HEK293T (cell line): Measurements from ENCODE around the gene MBOAT7.
"Not testable (repeated sequence)": the region's sequence is repeated elsewhere in the genome, so short reads cannot be mapped to it uniquely, and the experiment has no call there.

ENCODE experiments used
- CTCF ChIA-PET: fragments of 350-600 bp; formaldehyde crosslinking; extraction: SDS; loops from one replicate; lab custom pipeline; 2021; ENCODE audit warnings: antibody characterized with exemption, inconsistent platforms; lab: Yijun Ruan, JAX
- POLR2A ChIA-PET: fragments of 350-600 bp; formaldehyde crosslinking; extraction: SDS; loops from one replicate; lab custom pipeline; 2020; ENCODE audit warnings: antibody characterized with exemption, inconsistent platforms; lab: Yijun Ruan, JAX
- DNase-seq: peaks from one replicate; pipeline ENCODE4 v3.0.0; 2012; ENCODE audit warnings: mixed read lengths; ENCODE audit errors: extremely low spot score
- ARNT ChIP-seq: fragments of 450-650 bp; IDR thresholded peaks from 2 replicates; pipeline ENCODE4 v1.6.1; 2017; ENCODE audit warnings: mild to moderate bottlenecking
- BHLHE40 ChIP-seq: fragments of 450-650 bp; IDR thresholded peaks from 2 replicates; pipeline ENCODE4 v1.6.1; 2016; ENCODE audit warnings: mild to moderate bottlenecking, moderate library complexity, borderline replicate concordance
- CTBP1 ChIP-seq: fragments of 450-650 bp; IDR thresholded peaks from 2 replicates; pipeline ENCODE4 v1.6.1; 2016; ENCODE audit warnings: borderline replicate concordance
- ELF4 ChIP-seq: fragments of 450-650 bp; IDR thresholded peaks from 2 replicates; pipeline ENCODE4 v1.6.1; 2017; ENCODE audit warnings: antibody characterized with exemption
- FOXA1 ChIP-seq: fragments of 450-650 bp; IDR thresholded peaks from 2 replicates; pipeline ENCODE4 v1.6.1; 2016; ENCODE audit warnings: mild to moderate bottlenecking
- FOXK2 ChIP-seq: fragments of 450-650 bp; IDR thresholded peaks from 2 replicates; pipeline ENCODE4 v1.6.1; 2016; ENCODE audit warnings: mild to moderate bottlenecking
- FOXM1 ChIP-seq: fragments of 450-650 bp; IDR thresholded peaks from 2 replicates; pipeline ENCODE4 v1.6.1; 2017; ENCODE audit warnings: mild to moderate bottlenecking, borderline replicate concordance
- HDGF ChIP-seq: fragments of 450-650 bp; IDR thresholded peaks from 2 replicates; pipeline ENCODE4 v1.6.1; 2017; ENCODE audit warnings: antibody characterized with exemption, borderline replicate concordance
- L3MBTL2 ChIP-seq: fragments of 450-650 bp; conservative IDR thresholded peaks from 2 replicates; pipeline ENCODE4 v1.6.1; 2016; ENCODE audit warnings: mild to moderate bottlenecking
- LEF1 ChIP-seq: fragments of 450-650 bp; IDR thresholded peaks from 2 replicates; pipeline ENCODE4 v1.6.1; 2017; ENCODE audit warnings: mild to moderate bottlenecking, borderline replicate concordance
- NFRKB ChIP-seq: fragments of 450-650 bp; IDR thresholded peaks from 2 replicates; pipeline ENCODE4 v1.6.1; 2016; ENCODE audit warnings: mild to moderate bottlenecking, moderate library complexity
- SP1 ChIP-seq: fragments of 450-650 bp; IDR thresholded peaks from 2 replicates; pipeline ENCODE4 v1.6.1; 2017
- SUZ12 ChIP-seq: fragments of 450-650 bp; IDR thresholded peaks from 2 replicates; pipeline ENCODE4 v1.6.1; 2016; ENCODE audit warnings: mild to moderate bottlenecking
- TARDBP ChIP-seq: fragments of 450-650 bp; IDR thresholded peaks from 2 replicates; pipeline ENCODE4 v1.6.1; 2016
- ZNF384 ChIP-seq: fragments of 450-650 bp; IDR thresholded peaks from 2 replicates; pipeline ENCODE4 v1.6.1; 2016
- TF ChIP-seq, protein P1 (sequence below): fragments of 450-650 bp; IDR thresholded peaks from 2 replicates; pipeline ENCODE4 v1.6.1; 2016

MBOAT7 gene

DNA sequence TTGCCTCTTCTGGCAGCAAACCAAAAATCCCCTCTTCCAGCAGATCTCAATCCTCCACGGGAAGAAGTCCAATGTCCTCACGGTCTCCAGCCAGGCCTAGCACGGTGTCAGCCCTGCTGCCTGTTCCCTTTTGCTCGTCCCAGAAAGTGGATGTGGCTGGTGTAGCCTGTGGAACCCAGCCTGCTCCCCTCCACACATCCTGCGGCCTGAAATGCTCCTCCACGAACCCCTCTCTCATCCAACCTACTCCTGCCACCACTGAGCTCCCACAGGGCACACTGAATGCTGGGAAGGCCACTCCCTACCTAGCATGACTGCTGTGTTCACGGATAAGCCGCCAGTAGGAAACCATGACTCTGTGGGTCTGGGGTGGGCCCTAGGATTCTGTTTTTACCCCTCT is 3.0 kb downstream of the MBOAT7 start:
- no peak for DNase-seq
- TF ChIP-seq ARNT = no peak
- no peak for TF ChIP-seq FOXK2
- TF ChIP-seq BHLHE40 = no peak
- no peak for TF ChIP-seq L3MBTL2
- no peak for TF ChIP-seq FOXM1
- TF ChIP-seq NFRKB = no peak
- no peak for TF ChIP-seq SP1
- TF ChIP-seq ZNF384 = no peak
- TF ChIP-seq SUZ12 = no peak
- no peak for TF ChIP-seq HDGF
- TF ChIP-seq LEF1 = no peak
- TF ChIP-seq CTBP1 = no peak
- TF ChIP-seq, protein P1, sequence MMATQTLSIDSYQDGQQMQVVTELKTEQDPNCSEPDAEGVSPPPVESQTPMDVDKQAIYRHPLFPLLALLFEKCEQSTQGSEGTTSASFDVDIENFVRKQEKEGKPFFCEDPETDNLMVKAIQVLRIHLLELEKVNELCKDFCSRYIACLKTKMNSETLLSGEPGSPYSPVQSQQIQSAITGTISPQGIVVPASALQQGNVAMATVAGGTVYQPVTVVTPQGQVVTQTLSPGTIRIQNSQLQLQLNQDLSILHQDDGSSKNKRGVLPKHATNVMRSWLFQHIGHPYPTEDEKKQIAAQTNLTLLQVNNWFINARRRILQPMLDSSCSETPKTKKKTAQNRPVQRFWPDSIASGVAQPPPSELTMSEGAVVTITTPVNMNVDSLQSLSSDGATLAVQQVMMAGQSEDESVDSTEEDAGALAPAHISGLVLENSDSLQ = no peak
- CTCF ChIA-PET = no interaction called here
- POLR2A ChIA-PET = no interaction called here

DNA sequence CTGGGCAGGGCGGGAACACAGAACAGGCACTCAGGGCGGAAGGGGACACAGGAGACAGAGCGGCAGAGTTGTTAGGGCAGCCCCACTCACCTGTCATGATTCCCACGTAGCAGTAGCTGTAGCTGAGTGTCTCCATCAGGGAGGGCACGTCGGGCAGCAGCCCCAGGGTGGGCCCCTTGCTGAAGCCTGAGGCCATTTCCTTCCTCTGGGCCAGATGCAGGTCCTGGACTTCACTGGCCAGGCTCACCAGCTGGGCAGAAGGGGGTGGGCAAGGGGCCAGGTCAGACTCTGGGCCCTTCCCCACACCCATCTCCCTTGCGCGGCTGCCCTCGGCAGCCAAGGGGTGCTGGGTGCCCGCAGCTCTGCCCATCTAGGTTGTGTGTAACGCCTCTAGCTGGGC is 5.9 kb downstream of the MBOAT7 start:
- no peak for TF ChIP-seq TARDBP
- TF ChIP-seq SUZ12 = no peak
- ChIA-PET CTCF (no interaction called here), POLR2A (no interaction called here)
- DNase-seq = no peak

DNA sequence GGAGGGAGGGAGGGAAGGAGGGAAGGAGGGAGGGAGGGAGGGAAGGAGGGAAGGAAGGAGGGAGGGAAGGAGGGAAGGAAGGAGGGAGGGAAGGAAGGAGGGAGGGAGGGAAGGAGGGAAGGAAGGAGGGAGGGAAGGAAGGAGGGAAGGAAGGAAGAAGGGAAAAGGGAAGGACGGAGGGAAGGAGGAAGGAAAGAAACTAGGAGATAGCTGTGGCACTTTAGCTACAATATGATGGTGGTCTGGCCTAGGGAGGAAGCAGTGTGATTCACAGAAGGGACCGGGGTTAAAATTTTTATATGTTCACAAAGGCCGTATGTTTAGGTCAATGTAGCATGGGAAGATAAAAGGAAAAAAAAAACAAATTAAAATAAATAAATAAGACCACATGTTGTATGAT is 7.5 kb downstream of the MBOAT7 start:
- POLR2A ChIA-PET, DNase-seq, CTCF ChIA-PET: not testable (repeated sequence)

DNA sequence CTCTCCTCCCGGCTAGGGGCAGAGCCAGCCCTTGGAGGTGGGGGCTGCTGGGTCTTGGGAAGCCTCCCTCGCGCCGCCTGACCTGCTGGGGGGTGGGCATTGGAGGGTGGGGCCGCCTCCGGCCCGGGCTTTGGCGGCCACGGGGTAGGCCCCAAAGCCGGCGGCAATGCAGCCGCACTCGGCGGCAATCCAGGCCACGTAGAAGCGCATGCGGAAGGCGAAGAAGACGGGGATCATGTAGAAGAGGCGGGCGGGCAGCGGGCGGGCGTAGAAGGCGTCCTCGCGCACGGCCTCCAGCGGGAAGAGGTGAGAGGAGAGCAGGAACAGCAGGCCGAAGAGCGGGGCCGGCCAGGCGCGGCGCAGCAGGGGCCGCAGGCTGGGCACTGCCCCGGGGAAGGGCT is 8.7 kb downstream of the MBOAT7 start:
- POLR2A ChIA-PET = no interaction called here
- TF ChIP-seq FOXM1 (no peak), SP1 (no peak), TARDBP (no peak)
- CTCF ChIA-PET = no interaction called here
- no peak for DNase-seq

DNA sequence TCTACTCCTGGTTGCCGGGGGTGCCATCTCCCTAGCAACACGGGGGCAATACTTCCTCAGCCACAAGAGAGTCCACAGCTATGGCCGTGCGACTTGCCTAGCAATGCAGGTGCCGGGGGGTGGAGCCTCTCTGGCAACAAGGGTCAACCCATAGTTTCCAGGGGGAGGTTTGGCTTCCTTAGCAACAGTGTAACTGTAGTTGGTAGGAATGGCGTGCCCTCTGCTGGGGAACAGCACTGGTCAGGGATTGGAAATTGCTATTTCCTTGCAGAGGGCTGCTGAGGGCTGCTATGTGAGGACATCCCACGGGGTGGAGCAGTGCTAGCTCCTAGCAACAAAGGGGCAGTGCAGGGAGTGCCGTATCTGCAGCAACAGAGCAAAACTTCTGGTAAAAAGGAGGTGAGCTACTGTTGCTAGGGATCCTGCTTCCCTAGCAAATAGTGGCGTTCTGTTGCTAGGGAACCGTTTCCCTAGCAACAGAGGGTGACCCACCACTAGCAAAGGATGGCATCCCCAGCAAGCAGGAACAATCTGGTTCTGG is 9.4 kb downstream of the MBOAT7 start:
- TF ChIP-seq ARNT = no peak
- no peak for TF ChIP-seq FOXM1
- no peak for TF ChIP-seq L3MBTL2
- TF ChIP-seq LEF1 = no peak
- TF ChIP-seq NFRKB = no peak
- TF ChIP-seq CTBP1 = no peak
- TF ChIP-seq SUZ12 = no peak
- TF ChIP-seq TARDBP = no peak
- no peak for TF ChIP-seq SP1
- DNase-seq = peak; percentile 58
- ChIA-PET CTCF (no interaction called here), POLR2A (no interaction called here)

DNA sequence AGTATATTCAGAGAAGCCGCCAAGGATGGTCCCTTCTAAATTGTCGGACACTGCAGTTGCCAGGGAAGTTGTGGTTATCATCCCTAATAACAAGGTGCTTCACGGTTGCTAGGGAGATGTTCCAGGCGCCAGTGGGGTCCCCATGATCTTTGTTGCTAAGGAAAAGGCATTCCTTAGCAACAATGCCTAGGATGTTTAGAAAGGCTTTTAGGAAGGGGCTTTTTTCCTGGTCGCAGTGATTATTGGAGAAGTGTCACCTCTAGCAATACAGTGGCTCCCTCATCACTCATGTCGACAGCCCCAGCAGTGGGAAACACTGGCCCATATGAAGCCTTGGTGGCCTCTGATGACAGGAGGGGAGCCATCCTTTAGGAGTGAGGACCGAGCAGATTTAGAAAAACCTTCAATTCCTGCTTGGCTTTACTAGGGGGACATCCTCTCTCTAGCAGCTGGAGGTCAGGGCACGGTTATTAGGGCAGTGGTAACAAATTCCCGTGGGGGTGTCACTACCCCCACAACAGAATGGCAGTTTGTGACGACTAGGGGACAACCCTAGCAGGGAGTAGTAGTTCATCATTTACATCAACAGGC is 10.0 kb downstream of the MBOAT7 start:
- TF ChIP-seq FOXA1 (no peak), ARNT (no peak), HDGF (no peak), FOXK2 (no peak), SP1 (no peak), TARDBP (no peak), NFRKB (no peak), FOXM1 (no peak), BHLHE40 (no peak), SUZ12 (no peak), ELF4 (no peak), L3MBTL2 (no peak), LEF1 (no peak), CTBP1 (no peak), ZNF384 (no peak)
- TF ChIP-seq, protein P1 = no peak
- ChIA-PET CTCF (no interaction called here), POLR2A (interaction anchor here (1.0 kb wide), 1 partner anchor 9 kb away, joined by 4 read pairs; no protein-coding TSS in a partner anchor)
- no peak for DNase-seq

DNA sequence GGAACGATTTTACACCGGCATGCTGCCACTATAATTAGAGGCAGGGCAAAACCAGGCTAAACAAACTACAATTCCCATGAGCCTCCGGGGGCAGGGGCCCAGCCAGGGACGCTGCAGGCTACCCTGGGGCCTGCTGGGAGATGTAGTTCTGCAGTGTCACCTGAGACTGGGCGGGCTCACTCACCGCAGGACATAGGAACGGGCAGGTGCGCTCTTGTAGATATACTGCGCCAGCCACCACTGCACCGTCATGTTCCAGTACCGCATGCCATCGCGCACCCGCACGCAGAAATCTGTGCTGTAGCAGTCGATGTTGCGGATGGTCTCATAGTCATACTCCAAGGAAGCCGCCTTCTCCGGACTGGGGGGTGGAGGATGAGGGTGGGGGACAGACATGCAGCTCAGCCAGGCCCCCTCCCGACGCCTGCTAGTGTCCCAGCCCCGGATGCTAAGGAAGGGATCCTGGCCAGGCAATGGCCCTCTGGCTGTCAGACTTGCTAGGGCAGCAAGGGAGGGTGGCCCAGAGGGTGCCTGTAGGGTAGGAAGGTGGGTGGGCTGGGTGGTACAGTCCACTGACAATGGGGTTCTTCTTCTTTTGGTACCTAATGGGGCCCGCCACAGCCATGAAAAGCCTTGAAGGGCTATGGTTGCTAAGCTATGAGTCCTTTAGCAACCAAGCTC is 10.7 kb downstream of the MBOAT7 start:
- TF ChIP-seq ARNT = no peak
- TF ChIP-seq L3MBTL2 = peak; percentile 71
- no peak for TF ChIP-seq FOXM1
- peak; percentile 93 for TF ChIP-seq SUZ12
- no peak for TF ChIP-seq FOXK2
- no peak for TF ChIP-seq SP1
- TF ChIP-seq BHLHE40 = no peak
- TF ChIP-seq NFRKB = no peak
- no peak for TF ChIP-seq LEF1
- TF ChIP-seq ELF4 = peak; percentile 59; the same call in 1 of the 2 replicates
- TF ChIP-seq FOXA1 = no peak
- ChIA-PET CTCF (no interaction called here), POLR2A (interaction anchor here (1.0 kb wide), 1 partner anchor 9 kb away, joined by 4 read pairs; no protein-coding TSS in a partner anchor)
- peak; percentile 52 for DNase-seq
